Skeletal muscle cell (primary cell): Measurements from ENCODE around the gene CCK.
"Not testable (repeated sequence)": the region's sequence is repeated elsewhere in the genome, so short reads cannot be mapped to it uniquely, and the experiment has no call there.

ENCODE experiments used
- DNase-seq: peaks from one replicate; pipeline ENCODE4 v3.0.0-alpha.2; 2010; ENCODE audit warnings: low read depth
- H3K4me3 ChIP-seq: 2 replicates; pipeline ENCODE4 v1.5.1; 2011; ENCODE audit warnings: low read depth, mild to moderate bottlenecking, control low read depth, low read length, moderate library complexity

CCK gene, protein sequence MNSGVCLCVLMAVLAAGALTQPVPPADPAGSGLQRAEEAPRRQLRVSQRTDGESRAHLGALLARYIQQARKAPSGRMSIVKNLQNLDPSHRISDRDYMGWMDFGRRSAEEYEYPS

DNA sequence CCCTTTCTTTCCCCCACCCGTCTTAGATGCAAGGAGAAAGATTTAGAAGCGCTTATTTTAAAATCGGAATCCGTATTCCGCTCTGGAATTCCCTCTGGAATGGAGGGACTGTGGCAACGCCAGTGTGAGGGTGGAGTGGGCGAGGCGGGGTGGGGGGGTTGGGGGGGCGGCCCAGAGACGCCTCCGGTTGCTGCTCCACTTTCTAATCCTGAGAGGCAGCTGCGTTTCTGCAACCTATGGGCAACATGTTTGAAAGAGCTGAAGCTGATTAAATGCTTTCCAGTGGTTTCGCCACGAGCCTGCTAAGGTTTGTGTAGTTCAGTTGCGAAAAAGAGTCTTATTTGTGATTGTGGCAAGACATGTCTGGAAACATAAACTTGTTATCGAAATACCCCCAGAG lies at the start of gene CCK:
Gene CCK (minus strand): TSS at position 101 of the 400 bp plus-strand sequence. CDS start 2,555 bp downstream, outside the sequence.
- DNase-seq = no peak
- no peak within 1 kb of the TSS for H3K4me3 ChIP-seq

DNA sequence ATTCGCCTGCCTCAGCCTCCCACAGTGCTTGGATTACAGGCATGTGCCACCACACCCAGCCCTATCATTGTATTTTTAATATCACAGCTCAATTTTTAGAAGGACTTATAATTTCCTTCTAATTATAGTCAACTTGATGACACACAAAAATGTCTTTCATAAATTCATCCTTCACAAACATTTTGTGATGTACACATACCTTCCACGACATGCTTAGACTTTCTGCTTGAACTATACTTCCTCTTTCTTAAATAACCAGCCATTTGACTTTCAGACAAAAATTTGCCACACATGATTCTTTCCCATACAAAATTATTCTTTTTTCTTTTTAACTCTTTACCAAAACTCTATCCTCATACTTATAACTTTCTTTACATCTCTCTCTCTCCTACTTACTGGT lies 48.4 kb upstream of the CCK start:
- DNase-seq = no peak
- H3K4me3 ChIP-seq = no peak overlapping the region

DNA sequence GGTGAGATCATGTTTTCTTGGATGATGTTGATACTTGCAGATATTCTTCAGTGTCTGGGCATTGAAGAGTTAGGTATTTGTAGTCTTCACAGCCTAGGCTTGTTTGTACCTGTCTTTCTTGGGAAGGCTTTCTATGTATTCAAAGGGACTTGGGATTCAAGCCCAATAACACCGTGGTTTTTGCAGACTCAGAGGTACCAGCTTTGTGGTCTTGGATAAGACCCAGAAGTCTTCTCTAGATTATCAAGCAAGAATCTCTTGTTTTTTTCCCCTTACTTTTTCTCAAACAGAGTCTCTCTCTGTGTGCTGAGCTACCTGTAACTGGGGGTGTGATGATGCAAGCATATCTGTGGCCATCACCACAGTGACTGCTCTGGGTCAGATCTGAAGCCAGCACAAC lies 42.7 kb upstream of the CCK start:
- DNase-seq = no peak
- no peak overlapping the region for H3K4me3 ChIP-seq

DNA sequence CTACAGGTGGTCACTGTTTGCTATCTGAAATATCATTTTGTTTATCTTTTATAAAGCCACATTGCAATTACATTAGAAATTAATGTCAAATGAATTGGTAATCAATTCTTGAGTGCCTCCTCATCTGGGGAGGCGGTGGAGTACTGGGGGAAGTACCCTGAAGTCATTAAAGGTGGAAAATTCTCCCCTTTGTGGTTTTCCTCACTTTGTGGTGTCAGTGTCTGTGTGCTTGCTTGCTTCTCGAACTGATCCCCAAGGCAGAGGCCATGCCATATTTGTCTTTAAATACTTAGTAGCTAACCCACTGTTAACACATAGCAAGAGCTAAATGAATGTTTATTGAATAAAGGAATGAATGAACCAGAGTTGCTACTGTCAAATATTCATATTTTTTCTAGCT lies 40.5 kb upstream of the CCK start:
- no peak overlapping the region for H3K4me3 ChIP-seq
- DNase-seq = no peak

DNA sequence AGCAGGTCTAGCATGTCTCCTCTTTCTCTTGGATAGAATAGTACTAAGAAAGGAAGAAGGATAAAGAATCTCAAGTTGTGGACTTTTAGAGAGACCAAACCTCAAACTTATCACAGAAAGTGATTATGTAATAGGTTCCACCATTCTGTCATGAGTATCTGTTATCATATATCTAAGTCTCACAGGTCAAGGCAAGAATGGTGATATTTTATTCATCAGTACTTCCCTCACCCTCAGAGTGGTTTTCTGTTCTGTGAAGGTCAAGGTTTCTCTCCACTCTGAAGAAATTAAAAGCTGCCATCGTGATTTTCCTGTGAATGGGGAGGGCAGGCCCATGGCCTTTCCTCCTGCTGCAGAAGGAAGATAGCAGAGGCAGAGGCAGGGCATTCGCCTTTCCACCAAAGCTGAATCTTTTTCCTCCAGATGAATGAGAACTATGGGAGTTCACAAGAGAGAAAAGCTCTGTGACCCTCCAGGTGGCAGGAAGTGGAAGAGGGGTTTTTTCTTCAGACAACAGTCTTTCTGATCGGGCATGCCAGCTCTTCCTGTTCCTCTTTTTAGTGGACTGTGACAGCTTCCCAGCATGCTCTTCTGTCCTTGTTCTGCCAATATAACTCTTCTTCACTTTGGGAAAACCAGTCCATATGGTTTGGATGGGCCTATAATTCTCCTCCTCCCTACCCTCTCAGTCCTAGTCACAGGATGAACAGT lies 37.1 kb upstream of the CCK start:
- no peak for DNase-seq
- H3K4me3 ChIP-seq = no peak overlapping the region

DNA sequence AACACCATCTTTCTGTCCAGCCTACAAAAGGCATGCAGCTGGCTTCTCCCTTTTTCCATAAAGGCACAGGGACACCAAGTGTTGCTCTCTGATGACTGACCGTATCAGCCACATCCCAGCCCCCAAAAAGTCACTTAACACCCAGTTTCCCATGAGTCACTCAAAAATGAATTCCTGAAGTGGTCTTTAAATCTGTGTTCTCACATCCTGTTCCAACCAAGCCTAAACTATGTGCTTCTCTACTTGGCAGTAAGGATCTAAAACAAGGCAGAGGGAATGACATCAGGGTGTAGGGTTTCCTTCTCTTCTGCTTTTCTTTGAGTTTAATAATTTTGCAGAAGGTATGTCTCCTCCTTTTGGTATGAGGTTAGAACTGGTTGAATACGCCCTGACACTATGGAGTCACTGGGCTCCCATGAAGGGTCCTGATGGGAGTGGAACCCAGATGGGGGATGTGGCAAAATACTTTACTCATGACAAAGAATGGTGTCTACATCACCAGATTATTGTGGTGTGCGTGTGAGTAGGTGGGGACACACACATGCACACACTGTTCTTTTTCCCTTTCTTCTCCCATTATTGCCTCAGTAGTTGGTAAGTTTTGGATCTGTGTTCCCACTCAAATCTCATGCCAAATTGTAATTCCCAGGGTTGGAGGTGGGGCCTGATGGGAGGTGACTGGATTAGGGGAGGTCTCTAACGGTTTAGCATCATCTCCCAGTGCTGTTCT lies 35.6 kb upstream of the CCK start:
- no peak overlapping the region for H3K4me3 ChIP-seq
- peak; percentile 6 for DNase-seq

DNA sequence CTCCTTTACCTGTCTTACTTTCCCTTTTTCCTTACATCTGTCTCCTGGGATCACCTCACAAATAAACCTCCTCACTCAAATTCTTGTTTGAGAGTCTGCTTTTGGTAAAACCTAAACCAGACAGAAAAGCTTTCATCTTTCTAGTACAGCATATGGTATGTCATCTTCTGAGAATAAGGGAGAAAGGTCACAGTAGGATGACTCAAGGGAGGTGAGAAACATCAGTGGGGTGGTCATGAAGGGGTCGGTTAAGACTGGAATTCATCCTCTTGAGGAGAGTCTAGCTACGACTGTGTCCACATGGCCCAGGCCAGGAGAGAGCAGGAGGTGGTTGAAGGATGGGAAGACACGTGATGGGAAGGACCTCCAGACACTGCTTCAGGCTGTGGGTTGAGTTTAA lies 34.8 kb upstream of the CCK start:
- H3K4me3 ChIP-seq = no peak overlapping the region
- no peak for DNase-seq

DNA sequence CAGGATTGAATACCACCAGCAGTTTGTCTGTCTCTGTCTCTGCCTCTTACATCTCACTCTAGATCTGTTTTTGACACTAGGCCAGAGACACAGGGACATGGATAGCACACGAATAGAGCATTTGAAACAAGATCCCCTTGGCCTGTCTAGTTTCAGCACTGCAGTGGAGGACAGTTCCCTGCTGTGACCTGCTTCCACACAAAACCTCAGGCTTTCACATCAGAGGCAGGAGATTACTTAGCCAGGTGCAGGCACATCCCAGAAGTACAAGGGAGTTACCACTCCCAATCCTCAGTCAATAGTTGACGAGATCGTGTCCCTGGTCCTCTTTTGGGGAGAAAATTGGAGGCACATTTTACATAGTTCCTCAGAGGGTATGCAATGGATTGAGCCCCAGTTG lies 34.0 kb upstream of the CCK start:
- DNase-seq = peak; percentile 3

DNA sequence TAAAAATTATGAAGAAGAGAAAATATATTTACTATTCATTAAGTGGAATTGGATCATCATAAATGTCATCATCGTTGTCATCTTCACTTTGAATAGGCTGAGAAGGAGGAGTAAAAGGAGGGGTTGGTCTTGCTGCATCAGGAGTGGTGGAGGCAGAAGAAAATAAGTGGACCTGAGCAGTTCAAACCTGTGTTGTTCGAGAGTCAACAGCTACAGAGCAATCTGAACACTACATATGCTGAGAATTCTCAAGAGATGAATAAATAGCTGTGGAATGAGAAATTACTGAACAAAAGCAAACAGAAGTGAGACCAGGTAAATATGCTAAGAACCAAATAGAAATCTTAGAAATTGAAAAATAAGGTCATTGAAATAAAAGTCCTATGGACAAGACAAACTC lies 32.3 kb upstream of the CCK start:
- H3K4me3 ChIP-seq = no peak overlapping the region
- DNase-seq = no peak

More for the DNA sequence above, 34.0 kb upstream of the CCK start:
- H3K4me3 ChIP-seq = no peak overlapping the region

DNA sequence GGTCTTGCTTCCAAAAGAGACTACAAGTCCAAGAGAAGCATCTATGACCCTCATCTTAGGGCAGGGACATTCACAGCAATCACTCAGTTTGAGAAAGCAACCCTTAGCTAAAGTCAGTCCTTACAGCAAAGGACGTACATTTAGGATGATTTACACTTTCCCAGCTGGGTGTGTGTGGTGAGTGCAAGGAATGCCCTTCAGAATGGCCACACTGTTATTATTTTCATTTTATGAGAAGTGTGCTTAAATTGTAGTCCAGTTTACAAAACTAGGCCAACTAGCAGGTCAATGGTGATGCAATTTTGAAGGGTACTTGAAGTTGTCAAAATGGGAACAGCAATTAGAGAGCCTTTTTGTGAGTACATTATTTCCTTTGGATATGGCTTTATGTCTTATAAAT lies 26.0 kb upstream of the CCK start:
- no peak for DNase-seq
- no peak overlapping the region for H3K4me3 ChIP-seq

DNA sequence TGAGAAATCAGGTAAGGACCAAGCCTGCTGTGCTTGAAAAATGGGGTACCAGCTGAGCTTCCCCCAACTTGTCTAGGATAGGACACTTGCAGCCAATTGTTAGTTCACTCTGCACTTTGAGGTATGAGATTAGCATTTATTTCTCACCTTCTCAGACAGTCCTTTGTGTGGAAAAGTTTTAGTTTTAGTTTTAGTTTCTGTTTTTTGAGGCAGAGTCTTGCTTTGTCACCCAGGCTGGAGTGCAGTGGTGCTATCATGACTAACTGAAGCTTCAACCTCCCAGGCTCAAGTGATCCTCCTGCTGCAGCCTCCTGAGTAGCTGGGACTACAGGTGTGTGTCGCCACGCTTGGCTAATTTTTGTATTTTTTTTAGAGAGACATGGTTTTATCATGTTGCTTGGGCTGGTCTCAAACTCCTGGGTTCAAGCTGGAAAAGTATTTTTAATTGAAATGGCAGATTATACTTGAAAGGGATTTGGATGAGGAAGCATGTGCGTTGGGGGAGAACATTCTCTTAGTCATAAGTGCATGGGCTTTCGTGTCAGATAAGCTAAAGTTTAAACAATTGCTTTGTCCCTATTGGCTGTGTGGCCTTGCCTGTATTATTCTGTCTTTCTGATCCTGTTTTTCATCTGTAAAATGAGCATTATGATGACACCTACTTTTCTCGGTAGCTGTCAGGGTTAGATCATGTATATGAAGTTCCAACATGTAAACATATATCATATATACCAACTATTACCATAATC lies 25.2 kb upstream of the CCK start:
- H3K4me3 ChIP-seq = no peak overlapping the region
- DNase-seq = no peak

DNA sequence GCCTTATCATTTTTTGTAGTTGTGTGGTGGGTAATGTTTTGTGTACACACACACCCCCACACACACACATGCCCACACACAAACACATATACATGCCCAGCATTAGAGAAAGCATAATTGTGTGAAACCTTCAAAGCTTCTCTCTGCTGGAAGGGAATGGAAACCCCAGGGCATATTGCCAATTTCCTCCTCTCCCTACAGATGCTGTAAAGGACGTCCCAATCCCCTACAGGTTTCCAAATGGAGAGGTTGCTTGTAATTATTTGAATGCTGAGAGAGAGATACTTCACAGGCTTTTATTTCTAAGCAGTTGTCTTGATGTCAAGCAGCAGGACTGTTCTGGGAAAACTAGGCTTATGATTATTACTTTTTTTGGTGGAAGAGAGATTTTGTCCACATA lies 23.0 kb upstream of the CCK start:
- no peak for DNase-seq
- H3K4me3 ChIP-seq = no peak overlapping the region

DNA sequence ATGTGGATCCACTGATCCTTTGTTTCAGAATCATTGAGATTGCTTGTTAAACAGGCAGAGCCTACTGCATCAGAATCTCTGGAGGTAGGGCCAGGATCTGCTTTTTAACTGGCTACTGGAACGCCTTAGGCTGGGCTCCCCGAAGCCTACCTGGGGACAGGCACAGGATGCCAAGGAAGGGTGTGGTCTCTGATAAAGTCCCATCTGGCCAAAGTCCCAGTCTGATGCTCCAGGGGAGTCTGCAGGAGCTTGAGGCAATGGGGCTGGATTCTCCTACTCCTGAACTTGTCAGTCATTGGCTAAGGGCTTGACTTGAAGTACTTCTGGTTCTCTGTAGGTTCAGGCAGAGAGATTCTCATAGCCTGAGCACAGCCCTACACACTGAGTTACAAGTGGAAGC lies 22.4 kb upstream of the CCK start:
- H3K4me3 ChIP-seq = no peak overlapping the region
- no peak for DNase-seq

DNA sequence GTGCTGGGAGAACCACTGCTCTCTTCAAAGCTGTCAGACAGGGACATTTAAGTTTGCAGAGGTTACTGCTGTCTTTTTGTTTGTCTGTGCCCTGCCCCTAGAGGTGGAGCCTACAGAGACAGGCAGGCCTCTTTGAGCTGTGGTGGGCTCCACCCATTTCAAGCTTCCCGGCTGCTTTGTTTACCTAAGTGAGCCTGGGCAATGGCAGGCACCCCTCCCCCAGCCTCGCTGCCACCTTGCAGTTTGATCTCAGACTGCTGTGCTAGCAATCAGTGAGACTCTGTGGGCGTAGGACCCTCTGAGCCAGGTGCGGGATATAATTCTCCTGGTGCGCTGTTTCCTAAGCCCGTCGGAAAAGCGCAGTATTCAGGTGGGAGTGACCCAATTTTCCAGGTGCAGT lies 21.4 kb upstream of the CCK start:
- not testable (repeated sequence) for DNase-seq, H3K4me3 ChIP-seq

DNA sequence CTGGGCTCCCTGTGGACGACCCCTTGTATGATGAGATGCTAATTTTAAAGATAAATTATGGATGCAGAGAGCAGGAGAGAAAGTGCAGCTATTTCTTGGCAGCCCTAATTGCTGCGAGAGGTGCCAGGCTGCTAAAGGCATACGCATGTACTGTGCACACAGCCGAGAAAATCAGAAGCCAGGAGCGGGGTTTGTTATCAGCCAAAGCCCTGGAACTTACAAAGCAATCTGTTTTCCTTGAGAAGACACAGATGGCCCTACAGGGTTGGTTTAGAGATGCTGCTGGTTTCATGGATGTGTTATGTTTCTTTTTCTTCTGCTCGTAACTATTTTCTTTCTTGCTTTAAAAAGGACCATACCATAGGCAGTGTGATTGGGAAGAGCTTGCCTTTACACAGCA lies 11.7 kb upstream of the CCK start:
- no peak for DNase-seq
- no peak overlapping the region for H3K4me3 ChIP-seq

DNA sequence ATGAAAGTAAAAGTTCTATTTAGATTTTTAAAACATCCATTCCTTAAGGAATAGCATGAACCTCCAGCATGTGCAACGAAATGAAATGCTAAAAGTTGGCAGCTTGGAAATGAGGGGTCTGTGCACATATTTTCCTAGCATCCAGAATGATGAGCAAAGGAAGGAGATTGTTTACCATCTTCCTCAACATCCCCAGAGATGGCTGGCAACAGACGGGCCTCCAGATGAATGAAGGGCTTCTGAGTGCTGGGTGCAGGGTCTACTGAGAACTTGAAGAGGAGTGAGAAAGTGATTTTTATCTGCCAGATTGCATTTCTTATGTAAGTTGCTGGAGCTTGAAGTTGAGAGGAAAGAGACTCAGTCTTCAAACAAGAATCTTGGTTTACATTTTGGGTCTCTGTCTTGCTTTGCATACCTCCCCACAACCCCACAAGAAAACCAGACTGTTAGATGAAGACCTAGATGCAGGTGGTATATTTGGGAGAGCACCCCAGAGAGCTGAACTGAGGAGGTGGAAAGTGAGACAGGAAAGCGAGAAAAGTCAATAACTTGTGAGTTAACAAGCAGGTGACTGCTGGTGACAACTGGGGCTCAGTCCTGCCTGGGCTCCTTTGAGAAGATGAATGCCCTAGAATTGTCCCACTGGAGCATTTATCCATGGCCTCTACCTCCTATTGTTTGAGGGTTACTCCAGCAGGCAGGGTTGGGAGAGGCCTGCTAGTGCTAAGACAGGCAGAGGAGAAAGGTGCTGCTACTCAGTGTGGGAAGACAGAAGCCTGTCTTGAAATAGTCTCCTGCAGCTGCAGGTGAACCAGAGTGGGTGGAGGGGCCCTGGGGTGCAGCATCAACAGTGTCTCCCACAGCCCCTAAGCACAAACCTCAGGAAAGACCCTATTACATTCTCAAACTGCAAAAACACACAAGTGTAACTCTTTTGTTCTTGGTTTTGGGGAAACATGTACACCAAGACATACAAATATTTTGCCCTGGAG lies 10.5 kb upstream of the CCK start:
- no peak overlapping the region for H3K4me3 ChIP-seq
- no peak for DNase-seq

DNA sequence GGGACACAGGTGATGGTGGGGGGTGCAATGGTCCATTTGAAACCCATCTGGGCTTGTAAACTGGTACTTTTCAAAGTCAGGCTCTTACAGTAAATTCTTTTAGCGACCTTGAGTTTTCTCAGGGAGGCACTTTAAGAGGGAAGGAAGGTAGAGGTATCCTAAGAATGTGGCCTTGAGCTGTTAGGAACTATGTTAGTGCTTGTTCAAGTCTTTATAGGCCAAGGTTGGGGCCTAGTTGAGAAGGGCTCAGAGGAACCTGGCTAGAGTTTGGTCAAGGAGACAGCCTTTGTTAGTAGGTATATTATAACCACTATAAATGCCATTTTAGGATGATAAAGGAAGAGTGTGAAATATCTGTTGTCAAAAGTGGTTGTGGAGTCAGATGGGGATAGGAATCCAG lies 9.2 kb upstream of the CCK start:
- no peak overlapping the region for H3K4me3 ChIP-seq
- no peak for DNase-seq

DNA sequence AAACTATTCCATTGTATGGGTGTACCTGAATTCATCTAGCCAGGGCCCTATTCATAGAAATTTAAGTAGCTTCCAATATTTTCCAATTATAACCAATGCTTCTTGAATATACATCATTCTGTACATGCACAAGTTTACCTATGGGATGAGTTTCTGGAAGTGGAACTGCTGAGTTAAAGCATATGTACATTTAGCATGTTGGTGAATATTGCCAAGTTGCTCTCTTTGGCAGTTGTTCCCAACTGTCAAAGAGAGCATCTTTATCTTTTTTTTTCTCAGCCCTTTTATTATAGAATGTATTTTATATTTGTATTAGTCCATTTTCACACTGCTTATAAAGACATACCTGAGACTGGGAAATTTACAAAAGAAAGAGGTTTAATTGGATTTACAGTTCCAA lies 8.3 kb upstream of the CCK start:
- H3K4me3 ChIP-seq = no peak overlapping the region
- no peak for DNase-seq

DNA sequence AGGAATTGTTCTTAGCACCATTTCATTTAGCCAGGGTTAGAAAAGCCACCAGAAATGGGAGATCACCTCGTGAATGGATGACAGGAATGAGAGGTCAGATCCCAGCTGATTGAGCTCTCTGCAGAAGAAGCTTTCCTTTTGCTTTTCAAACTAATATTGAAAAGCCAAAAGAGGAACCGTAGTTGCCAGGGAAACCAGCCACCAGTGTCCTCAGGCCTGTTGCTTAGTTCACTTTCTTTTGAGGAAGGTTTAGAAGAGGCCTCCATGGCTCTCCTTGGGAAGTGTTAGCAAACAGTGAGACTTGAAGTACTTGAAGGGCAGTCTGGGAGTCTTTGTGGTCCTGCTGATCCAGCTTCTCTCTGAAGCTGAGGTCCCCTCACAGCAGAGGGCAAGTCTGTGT lies 7.4 kb upstream of the CCK start:
- no peak for DNase-seq
- no peak overlapping the region for H3K4me3 ChIP-seq
